NCI-H526 treated with DMSO at 0.1 percent for 48 hours (cell line): Measurements from ENCODE around the gene KRT222.

Source experiments
- DNase-seq: peaks from one replicate; lab custom pipeline; 2025; lab: John Stamatoyannopoulos, UW

KRT222 gene

DNA sequence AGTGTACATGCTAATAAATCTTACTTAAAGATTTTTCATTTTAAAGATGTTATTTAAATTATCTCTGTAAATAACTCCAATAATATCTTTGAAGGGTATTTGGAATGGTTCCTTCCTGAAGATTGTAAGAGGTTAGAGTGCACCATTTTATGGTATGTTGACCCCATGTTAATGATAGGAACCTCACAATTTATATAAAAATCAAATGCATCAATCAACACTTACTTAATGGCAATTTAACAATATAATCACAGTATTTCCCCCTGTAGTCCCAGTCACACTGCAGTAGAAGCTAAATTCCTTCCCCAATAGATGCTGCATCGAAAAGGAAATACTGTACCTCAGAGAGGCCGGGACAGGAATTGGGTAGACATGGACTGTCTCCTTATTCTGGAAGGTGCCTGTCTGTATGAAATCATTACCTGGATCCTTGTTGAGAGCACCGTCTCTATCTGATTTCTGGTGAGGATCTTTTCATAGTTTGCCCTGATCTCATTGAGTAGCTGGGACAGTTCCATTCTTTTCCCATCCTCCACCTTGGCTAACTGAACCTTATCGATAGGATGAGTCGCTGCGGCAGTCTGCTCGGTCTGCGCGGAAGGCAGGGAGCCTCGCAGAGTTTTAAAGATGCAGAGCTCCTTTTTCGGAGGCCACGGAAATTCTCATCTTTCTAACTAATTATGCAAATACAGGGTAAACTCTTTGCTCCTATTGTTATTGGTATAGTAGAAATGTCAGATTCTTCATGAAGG lies at the start of gene KRT222:
Gene KRT222 (minus strand): TSS at position 596 of the 752 bp plus-strand sequence. CDS start 78 bp downstream, at position 518.
- DNase-seq: no peak

DNA sequence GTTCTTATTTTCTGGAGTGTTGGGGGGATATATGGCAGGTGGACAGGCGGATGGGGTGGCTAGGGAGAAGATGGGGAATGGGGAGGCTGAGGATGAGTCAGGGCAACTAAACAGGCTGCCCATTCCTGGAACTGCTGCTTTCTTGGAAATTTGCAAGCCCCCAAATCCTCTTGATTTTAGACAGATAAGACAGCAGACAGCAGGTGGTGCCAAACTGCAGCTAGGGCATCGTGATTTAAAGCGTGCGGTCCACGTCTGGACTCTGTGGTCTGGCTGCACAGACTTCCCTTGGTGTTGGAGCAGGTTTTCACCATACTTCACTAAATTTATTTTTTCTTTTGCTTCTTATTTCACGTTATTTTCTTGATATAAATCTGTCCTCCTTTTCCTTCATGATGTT lies 49.5 kb upstream of the KRT222 start:
- DNase-seq: no peak

DNA sequence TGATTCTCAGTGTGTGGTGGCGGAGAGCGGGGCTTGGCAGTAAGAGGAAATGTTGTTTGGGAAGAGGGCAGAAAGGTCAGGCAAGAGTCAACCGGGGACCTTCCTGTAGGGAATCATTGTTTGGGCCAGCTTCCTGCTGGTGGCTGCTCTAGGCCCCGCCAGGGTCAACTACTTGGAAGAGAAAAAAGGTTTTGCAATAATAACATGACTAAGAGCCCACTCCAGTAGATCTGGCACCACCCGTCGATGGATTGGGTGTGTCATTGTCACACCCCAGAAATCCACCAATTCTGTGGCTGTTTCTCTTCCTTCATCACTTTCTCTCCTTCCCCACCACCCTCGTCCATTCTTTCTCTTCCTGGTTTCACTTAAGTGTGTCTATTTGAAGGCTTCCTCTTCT lies 42.8 kb upstream of the KRT222 start:
- no peak for DNase-seq

DNA sequence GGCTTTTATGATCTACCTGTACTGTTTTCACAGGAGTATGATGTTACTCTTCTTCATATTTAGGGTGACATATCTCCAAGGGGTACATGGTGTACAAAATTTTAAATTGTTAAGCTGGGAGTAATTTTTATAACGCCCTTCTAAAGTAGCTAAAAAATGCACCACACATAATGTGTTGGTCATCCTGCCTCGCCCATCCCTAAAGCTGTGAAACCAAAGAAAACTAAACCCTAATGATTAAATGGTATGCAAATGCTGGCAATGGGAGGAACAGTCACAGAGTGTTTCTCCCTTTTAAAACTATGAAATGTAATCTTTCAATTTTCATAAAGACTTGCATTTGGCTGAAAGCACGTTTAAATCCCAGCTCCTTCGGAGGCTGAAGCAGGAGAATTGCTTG lies 40.6 kb upstream of the KRT222 start:
- no peak for DNase-seq

DNA sequence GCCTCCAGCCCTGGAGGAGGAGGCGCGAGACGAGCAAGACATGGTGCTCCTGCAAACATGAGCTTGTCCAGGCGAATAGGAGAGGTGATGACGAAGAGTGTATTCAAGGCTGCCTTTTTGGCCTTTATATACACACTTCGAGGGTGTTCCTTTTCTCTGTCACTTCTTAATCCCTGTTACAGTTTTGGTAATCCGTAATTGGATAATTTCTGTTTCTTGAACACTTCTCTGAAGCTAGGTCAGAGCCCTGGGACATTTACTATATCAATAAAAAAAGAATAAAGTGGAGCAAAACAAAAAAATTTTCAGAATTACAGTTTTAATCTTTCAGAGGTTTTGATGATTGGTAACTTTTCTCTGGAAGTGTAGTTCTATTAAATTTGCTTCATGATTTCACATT lies 38.7 kb upstream of the KRT222 start, which contains the start of gene KRT24:
Gene KRT24 (minus strand): TSS at position 101 of the 400 bp plus-strand sequence. CDS start 59 bp downstream, at position 42.
- DNase-seq: no peak

DNA sequence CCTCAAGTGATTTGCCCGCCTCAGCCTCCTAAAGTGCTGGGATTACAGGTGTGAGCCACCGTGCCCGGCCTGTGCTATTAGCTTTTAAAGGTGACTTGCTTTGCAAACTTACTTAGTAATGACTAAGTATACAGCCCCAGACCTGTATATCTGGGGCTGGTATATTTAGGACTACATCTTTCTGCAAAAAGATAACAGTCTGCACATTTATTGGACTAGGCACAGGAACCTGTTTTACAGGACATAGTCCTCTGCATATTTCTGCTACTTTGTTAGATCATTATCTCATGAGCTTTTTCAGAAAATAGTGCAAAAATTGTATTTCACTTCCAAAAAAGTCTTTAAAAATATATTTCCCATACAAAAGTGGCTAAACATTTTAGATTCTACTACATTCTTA lies 37.3 kb upstream of the KRT222 start:
- no peak for DNase-seq

DNA sequence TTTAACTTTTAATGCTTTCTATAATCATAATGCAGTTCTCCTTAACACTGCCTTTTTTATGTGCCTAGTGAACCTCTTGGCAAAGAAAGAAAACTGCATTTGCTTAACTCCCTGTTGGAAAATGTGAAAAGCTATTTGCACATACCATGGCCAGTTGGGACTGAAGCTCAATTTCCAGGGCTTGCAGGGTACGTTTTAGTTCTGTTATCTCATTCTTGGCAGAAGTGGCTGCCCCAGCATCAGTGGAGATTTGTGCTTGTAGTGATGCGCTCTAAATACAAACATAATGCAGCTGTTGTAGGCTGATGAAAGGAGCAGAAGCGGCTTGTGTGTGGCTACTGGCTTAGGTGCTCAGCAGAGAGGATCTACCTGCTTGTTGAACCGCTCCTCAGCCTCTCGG lies 34.9 kb upstream of the KRT222 start:
- no peak for DNase-seq

DNA sequence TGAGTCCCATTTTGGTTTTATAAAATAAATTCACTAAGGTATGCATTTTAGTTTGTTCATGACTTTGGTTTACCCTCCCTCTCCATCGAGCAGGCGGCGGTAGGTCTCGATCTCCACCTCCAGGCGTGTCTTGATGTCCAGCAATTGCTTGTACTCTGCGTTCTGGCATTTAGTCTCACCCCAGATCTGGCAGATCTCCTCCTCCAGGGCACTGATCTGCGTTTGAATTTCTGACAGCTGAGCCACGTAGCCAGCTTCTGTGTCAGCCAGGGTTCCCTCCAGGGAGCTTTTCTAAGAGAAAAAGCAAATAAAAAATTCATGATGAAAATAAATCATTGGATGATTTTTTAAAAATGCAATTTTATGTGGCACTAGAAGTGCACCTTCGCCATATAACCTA lies 34.4 kb upstream of the KRT222 start:
- DNase-seq: no peak

DNA sequence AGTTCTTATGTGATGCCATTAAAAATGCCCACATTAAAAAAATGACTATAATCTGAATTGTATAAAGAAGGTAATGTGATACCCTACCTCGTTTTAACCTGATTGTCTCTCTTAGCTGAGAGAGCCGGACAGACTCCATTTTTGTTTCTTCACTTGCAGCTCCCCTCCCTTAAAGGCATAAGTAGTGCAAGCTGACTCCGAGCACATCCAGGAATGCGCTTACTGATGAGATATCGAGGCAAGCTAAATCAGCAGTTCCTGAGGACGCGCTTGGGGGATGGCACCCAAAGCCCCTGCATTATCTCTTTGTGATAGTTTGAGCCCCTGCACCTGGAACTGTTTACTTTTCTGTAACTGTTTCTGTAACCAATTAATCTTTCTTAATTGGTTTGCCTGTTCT lies 32.3 kb upstream of the KRT222 start:
- no peak for DNase-seq

DNA sequence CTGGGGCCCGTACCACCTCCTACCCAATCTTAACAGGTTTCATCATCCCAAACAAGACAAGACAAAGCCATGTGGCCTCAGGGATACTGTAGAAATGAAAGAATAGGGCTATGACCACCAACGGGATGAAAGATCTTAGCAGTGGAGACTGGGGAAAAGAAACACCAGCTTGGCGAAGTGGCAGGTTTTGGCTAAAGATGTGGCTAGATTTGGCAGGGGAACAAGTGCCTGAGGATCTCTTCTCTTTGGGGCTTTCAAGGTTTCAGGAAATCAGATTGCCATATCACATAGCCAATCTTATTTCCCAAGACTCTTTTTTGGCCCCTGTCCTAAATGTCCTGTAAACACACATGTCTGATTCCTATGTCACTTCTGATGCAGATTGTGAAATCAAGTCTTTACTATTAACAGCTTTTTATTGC lies 31.7 kb upstream of the KRT222 start:
- DNase-seq: no peak

DNA sequence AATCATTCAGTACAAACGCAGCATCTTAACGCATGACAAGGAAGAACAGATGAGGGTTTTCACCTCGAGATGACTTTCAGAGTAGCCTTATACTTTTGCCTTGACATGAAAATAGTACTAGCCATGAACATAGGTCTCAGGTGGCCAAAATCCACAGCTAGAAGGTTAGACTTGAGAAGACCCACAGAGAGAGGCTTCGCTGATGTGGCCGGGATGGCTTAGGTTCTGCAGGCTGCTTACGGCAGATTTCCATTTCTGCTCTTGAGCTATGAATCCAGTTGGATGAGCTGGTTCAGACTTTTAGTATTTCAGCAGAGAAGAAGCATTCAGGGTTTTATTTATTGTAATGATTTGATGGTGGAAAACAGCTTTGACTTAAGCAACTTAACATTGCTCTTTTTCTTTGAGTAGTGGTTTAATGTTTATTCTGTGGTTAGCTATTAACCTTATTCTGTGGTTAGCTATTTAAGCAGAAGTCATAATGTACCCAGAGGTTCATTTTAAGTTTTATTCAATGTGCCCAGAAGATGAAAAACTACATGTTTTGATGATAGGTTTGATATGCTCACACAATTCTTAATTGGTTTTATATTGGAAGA lies 31.0 kb upstream of the KRT222 start:
- DNase-seq: no peak

DNA sequence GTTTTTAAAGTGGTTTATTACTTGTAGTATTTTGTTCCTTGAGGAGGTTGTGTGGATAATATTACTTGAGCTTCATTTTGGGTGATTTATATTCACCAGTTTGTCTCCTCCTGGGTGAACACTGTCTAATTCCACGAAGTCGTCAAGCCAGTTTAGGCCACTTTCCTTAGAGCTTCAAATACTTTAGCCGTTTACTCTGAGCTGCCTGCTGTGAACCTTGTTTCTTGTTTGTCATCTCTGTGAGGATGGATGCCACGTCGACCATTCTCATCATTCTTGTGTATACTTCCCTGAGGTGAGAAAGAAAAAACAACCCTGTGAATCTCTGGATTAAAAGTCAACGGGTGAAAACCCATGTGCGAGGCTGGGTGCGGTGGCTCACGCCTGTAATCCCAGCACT lies 29.6 kb upstream of the KRT222 start:
- DNase-seq: no peak

DNA sequence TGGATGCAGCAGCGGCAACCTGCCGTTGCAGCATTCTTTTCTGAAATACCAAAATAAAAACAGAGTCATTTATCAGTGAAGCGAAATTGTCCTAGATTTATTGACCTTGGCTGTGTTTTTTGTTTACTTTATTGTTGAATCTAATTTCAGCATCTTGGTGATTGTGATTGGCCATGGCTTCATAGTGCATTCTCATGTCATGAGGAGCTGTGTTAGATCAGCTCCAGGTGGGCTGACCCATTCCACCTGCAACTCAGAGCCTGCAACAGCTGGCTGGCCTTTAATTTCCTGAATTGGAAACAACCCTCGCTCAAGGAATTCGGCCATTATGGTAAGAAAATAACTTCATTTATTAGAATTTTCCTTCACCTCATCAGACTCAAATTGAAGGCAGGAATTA lies 22.1 kb upstream of the KRT222 start:
- no peak for DNase-seq

DNA sequence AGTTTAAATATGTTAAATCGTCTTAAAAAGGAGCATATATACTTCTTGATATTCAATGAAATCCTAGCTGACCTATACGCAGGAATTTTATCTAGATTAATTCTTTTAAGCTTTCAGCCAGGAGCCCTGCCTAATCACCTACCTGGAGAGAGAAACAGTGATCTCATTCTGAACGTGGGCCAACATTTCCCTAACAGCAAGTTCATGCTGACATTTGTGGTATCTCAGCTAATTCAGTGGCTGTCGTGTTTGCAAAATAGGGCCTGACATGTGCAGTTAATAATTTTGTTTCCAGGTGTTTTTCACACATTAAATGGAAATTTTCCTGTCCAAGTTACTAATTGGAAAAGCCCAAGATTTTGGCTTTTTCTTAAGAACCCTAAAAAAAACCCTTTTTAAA lies 21.2 kb upstream of the KRT222 start:
- DNase-seq: no peak

DNA sequence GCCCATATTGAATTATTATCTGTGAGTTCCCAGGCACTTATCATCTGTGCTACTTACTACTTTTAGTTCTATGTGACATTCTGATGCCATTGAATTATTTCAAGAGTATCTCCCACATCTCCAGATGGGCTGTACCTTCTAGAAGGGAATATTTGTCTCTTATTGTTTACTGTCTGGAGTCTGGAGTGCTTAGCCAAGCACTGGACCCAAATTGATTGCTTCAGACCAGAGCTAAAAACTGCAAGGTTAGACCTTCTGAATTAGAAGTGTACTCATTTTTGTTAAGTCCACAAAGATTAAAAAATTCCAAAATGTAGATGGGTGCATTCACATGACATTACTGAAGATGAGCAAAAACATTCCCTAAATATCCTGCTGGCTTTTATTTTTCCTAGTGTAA lies 16.0 kb upstream of the KRT222 start:
- no peak for DNase-seq

DNA sequence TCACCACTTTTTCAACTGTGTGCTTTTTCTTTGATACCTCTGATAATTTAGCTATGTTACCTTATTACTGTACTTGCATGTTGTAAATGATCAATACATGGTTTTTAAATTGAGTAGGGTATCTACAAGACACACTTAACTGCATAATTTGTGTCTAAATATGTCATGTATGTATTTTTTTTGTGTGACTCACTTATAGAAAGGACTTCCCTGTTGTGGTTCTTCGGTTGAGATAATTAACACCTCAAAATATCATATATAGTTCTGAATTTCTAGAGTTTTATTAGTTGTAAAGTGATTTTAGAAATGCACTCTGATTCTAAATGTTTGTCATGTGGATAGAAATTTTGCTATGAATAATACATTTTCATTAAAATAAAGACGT lies 14.5 kb upstream of the KRT222 start:
- no peak for DNase-seq

DNA sequence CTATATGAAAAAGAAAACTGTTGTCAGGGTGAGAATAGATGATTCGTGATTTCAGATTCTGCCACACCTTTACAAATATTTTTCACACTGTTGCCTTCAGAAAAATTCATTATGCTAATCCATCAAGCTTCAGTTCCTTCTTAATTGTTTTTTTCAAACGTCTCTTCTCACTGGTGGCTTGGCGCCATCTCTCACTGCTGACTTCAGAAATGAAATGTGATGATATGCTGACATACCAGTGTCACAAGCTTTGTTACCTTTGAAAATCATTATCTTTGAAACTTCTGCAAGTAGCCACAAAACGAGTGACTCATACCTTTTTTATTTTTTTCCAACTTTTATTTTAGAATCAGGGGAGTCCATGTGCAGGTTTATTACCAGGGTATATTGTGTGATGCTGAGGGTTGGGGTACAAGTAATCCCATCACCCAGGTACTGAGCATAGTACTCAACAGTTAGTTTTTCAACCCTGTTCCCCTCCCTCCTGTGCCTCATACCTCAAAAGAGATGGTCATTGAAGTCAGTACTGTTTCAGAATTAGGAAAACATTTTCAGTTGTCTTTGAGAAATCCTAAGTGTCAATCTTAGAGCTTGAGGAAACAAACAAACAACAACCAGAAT lies 14.0 kb upstream of the KRT222 start:
- no peak for DNase-seq

DNA sequence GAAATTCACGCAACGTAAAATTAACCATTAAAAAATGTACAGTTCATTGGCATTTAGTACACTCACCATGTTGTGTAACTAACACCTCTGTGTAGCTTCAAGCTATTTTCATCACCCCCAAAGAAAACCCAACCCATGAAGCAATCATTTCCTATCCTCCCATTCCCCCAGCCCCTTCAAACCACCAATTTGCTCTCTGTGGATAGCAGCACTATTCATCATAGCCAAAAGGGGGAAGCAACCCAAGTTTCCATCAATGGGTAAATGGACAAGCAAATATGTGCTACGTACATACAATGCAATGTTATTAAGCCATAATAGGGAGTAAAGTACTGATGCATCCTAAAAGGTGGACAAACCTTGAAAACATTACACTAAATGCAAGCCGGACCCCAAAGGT lies 10.9 kb upstream of the KRT222 start:
- DNase-seq: no peak

DNA sequence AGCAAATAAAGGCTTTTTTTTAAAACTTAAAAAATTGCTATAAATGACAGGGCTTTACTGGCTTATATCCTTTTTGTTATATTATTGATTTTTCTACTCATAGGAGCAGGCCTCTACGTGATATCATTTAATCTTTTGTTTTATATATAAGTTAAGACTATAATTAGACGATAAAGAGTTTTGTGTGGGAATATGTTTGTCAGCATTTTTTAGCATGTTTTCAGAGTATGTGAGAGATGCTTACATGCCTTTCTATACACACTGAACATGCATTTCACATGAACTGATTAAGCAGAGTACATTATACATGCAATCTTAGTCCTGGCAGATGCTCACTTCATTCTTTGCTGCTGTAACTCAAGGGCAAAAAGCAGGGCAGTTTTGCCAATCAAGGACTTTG lies 7.7 kb upstream of the KRT222 start:
- DNase-seq: no peak

DNA sequence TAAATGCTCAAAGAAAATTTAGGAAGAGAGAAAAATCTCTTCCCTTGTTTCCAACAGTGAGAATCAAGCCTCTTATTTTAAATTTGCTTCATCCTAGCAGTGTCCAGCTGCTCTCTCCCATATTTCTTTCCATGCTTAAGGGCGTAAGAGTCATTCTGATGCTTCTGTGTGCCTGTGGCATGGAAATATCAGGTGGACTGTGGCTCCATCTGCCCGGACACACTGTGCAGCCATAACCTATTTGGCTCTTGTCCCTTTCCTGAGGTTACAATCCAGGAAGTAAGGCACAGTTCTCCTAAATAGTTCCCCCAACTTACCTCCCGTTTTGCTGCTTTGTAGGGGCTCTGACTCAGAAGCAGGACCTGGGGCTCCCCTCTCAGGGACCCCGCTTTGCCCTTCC lies 6.3 kb upstream of the KRT222 start:
- no peak for DNase-seq

DNA sequence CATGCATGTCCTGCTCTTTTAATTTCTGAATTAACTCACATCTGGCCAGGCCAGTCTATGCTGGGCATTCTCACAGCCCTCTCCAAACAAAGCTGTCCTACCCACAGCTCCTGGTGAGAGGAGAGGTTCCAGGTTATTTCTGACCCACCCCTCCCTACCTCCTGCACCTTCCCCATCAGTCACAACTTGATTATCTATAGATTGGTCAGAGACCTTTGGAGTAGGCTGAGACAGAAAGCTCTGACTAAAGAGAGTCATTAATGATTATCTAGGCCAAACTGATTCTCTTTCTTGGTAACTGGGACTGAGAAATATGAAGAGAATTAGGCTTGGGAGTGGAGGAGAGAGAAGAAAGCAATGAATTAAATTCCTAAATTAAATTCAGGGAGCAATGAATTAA lies 1.4 kb upstream of the KRT222 start:
- no peak for DNase-seq

DNA sequence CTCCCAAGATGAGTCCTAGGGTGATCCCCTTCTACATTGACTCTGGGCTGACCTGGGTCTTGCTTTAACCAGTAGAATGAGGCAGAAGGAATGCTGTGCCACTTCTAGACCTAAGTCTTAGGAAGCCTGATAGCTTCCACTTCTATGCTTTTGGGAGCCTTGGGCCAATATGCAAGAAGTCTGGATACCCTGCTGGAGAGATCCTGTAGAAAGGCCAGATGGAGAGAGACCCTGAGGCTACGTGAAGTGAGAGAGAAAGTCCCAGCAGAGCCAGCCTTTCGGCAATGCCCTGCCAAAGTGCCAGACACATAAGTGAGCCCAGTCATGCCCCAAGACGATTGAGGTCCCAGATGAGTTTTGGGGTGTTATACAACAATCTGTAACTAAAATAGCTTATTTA lies 1.7 kb downstream of the KRT222 start:
- no peak for DNase-seq

DNA sequence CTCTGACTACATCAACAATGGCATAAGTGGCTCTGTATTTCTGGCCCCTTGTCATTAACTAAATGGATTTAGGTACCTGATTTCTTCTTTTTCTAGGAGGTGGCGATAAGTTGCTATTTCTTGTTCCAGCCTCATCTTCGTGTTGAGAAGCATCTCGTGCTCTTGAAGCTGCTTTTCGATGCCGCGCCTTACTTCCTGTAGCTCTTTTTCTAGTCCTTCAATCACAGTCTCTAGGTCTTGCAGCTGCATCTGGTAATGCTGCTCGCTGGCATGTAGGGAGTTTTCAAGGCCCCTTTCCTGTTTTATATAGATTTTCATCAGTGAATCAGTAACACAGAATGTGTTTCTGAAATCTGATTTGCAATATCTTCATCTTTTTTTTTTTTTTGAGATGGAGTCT lies 5.1 kb downstream of the KRT222 start:
- DNase-seq: no peak

DNA sequence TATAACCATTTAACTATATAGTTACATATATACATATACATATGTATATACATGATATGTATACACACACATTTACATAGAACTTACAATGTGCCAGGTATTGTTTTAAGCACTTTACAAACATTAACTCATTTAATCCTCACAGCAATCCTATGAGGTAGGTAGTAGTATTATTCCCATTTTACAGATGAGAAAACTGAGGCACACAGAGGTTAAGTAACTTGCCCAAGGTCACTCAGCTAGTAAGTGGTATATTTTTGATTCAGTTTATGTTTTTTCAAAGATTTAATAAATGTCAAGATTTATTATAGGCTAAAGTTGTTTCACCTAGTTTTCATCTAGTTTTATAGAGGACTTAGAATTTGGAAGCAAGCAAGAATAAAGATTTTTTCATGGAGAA lies 6.6 kb downstream of the KRT222 start:
- no peak for DNase-seq
